NCI-H510A (cell line): ENCODE measurements around the gene RNPEPL1.

Experiments
- DNase-seq: peaks from one replicate; lab custom pipeline; 2025; lab: John Stamatoyannopoulos, UW

RNPEPL1 gene

GRCh38 chr2:240565333-240566202, 2.7 kb upstream of the RNPEPL1 start:
- DNase-seq, result no peak

- DNase-seq, result peak; percentile 66
Observed at GRCh38 chr2:240566203-240567136, 1.8 kb upstream of the RNPEPL1 start.

- DNase-seq, result no peak
Observed at GRCh38 chr2:240567137-240567871, 980 bp upstream of the RNPEPL1 start.

GRCh38 chr2:240568678-240569522, 616 bp downstream of the RNPEPL1 start:
- peak; percentile 62 for DNase-seq

- no peak for DNase-seq
Observed at GRCh38 chr2:240569523-240569997, 1.3 kb downstream of the RNPEPL1 start.

GRCh38 chr2:240569998-240570530, 1.8 kb downstream of the RNPEPL1 start:
- no peak for DNase-seq

GRCh38 chr2:240570531-240571313, 2.4 kb downstream of the RNPEPL1 start:
- no peak for DNase-seq

GRCh38 chr2:240571314-240571973, 3.2 kb downstream of the RNPEPL1 start:
- no peak for DNase-seq

GRCh38 chr2:240572141-240573031, 4.1 kb downstream of the RNPEPL1 start:
- DNase-seq, result no peak

GRCh38 chr2:240573071-240573515, 4.8 kb downstream of the RNPEPL1 start:
- DNase-seq, result no peak

- DNase-seq, result no peak
Observed at GRCh38 chr2:240573516-240574385, 5.5 kb downstream of the RNPEPL1 start.

- no peak for DNase-seq
Observed at GRCh38 chr2:240574386-240575100, 6.3 kb downstream of the RNPEPL1 start.

GRCh38 chr2:240575101-240575965, 7.0 kb downstream of the RNPEPL1 start:
- no peak for DNase-seq

- no peak for DNase-seq
Observed at GRCh38 chr2:240576036-240576435, 7.8 kb downstream of the RNPEPL1 start.

GRCh38 chr2:240576436-240577205, 8.3 kb downstream of the RNPEPL1 start:
- no peak for DNase-seq
